ENCODE data around the gene CERK. TPM values are rescaled to one million over a fixed set of nuclear protein-coding genes. Genes with fewer than 3 reads are reported as not detected.

CERK gene
- total and polyA plus RNA-seq, 9 of the 15 experiments (the other 6 are each of a cell fraction or from before 2014, with no cell fraction given), result 1.1 to 14.9 (median 8.7) TPM

DNA sequence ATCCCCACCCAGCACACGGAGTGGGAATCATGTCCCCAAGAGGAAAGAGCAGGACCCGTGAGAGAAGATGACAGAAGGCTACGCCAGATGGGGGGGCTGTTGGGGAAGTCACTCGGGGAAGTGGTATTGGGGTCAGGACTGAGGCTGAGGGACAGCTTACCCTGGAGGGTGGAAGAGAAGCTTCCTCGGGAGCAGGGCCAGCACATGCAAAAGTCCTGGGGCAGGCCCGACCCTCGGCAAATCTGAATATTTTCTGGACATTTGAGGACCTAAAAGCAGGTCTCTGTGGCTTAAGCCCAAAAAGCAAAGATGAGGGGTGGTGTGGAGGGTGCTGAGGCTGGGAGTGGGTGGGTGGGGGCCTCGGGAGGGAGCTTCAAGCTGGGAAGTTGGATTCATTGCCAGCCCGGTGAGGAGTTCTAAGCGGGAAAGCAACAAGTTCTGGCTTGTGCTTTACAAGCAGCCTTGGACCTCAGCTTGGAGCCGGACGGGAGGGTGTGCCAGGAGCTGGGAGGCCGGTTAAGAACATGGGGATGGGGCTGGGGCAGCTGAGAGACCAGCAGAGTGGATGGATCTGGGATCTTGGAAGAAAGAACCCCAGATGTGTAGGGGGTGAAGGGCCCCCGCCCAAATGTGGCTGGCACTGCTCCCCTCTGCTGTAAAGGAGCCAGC lies 83.0 kb downstream of the CERK start:
- Histone ChIP-seq H3K27ac (ENCODE audit: extremely low read depth, low read depth, low read length) (no peak overlapping the region), H2AFZ (ENCODE audit: low read depth, low read length) (no peak overlapping the region), H3K27me3 (ENCODE audit: control insufficient read depth in 2 of 2, insufficient read depth in 2 of 2, low read length in 2 of 2) (no peaks in the 10 kb centered on the region), H3K9me3 (replicated peaks; ENCODE audit: control insufficient read depth, insufficient read depth, low read depth, low read length) (no peaks in the 10 kb centered on the region), H3K4me2 (ENCODE audit: insufficient read depth, low read length) (no peak overlapping the region), H3K4me1 (replicated peaks in 1 of 2; ENCODE audit: control insufficient read depth in 2 of 2, insufficient read depth in 2 of 2, low read length in 2 of 2) (peaks cover 28 to 61% of the 10 kb centered on the region in 2 experiments), H3K36me3 (ENCODE audit: control insufficient read depth, insufficient read depth, low read length) (no peaks in the 10 kb centered on the region; the same call in 2 of the 3 replicates), H3K4me3 (no peak overlapping the region), H3K9ac (ENCODE audit: insufficient read depth in 1 of 2, low read depth in 2 of 2, low read length in 2 of 2) (no peak overlapping the region; a peak in 1 of 4 replicates), H4K20me1 (replicated peaks; ENCODE audit: control insufficient read depth, insufficient read depth, low read length) (no peaks in the 10 kb centered on the region), H3K79me2 (ENCODE audit: control insufficient read depth, insufficient read depth, low read length) (peaks cover 44% of the 10 kb centered on the region), H3K9me1 (ENCODE audit: control insufficient read depth, insufficient read depth, low read length) (no peaks in the 10 kb centered on the region)
- ChIA-PET CTCF (ENCODE audit: low intra/inter-chr PET ratio) (no interaction called here), POLR2A (interaction anchor here (0.9 kb wide), 1 partner anchor 91 kb away, joined by 3 read pairs; no protein-coding TSS in a partner anchor)
- DNase-seq (ENCODE audit: extremely low read depth in 1 of 4, low spot score in 3 of 4) (no peak), ATAC-seq (no peak), FAIRE-seq (no peak)
- in situ Hi-C loops (cut with MboI), result no loop called here
- no TSS peak for BruUV-seq (replicated peaks)
- intact Hi-C loops (cut with micrococcal nuclease), result no loop called here
- 66% methylated on average over 5 of the region's 14 CpGs for WGBS (ENCODE audit: insufficient coverage, low coverage, missing lambda C conversion rate)
- TF ChIP-seq ERF (CRISPR knock-in tag; IDR thresholded peaks at IDR 0.05) (no peak), PHF20 (IDR thresholded peaks at IDR 0.05; ENCODE audit: partially characterized antibody) (no peak), ZFX (CRISPR knock-in tag; IDR thresholded peaks at IDR 0.05) (no peak), PCBP2 (IDR thresholded peaks at IDR 0.05; ENCODE audit: low read depth, low read length, poor library complexity, severe bottlenecking) (no peak)
- TF ChIP-seq, protein P1, sequence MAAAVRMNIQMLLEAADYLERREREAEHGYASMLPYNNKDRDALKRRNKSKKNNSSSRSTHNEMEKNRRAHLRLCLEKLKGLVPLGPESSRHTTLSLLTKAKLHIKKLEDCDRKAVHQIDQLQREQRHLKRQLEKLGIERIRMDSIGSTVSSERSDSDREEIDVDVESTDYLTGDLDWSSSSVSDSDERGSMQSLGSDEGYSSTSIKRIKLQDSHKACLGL (CRISPR knock-in tag; IDR thresholded peaks at IDR 0.05; ENCODE audit: borderline replicate concordance, poor library complexity, severe bottlenecking), result no peak
- TF ChIP-seq, protein P2, sequence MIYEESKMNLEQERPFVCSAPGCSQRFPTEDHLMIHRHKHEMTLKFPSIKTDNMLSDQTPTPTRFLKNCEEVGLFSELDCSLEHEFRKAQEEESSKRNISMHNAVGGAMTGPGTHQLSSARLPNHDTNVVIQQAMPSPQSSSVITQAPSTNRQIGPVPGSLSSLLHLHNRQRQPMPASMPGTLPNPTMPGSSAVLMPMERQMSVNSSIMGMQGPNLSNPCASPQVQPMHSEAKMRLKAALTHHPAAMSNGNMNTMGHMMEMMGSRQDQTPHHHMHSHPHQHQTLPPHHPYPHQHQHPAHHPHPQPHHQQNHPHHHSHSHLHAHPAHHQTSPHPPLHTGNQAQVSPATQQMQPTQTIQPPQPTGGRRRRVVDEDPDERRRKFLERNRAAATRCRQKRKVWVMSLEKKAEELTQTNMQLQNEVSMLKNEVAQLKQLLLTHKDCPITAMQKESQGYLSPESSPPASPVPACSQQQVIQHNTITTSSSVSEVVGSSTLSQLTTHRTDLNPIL (CRISPR knock-in tag; IDR thresholded peaks at IDR 0.05), result no peak
- TF ChIP-seq, protein P3, sequence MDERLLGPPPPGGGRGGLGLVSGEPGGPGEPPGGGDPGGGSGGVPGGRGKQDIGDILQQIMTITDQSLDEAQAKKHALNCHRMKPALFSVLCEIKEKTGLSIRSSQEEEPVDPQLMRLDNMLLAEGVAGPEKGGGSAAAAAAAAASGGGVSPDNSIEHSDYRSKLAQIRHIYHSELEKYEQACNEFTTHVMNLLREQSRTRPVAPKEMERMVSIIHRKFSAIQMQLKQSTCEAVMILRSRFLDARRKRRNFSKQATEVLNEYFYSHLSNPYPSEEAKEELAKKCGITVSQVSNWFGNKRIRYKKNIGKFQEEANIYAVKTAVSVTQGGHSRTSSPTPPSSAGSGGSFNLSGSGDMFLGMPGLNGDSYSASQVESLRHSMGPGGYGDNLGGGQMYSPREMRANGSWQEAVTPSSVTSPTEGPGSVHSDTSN (CRISPR knock-in tag; IDR thresholded peaks at IDR 0.05; ENCODE audit: low read depth), result no peak
- TF ChIP-seq, protein P3 (tag; conservative IDR thresholded peaks at IDR 0.05; ENCODE audit: low read depth), result no peak
- TF ChIP-seq, protein P4, sequence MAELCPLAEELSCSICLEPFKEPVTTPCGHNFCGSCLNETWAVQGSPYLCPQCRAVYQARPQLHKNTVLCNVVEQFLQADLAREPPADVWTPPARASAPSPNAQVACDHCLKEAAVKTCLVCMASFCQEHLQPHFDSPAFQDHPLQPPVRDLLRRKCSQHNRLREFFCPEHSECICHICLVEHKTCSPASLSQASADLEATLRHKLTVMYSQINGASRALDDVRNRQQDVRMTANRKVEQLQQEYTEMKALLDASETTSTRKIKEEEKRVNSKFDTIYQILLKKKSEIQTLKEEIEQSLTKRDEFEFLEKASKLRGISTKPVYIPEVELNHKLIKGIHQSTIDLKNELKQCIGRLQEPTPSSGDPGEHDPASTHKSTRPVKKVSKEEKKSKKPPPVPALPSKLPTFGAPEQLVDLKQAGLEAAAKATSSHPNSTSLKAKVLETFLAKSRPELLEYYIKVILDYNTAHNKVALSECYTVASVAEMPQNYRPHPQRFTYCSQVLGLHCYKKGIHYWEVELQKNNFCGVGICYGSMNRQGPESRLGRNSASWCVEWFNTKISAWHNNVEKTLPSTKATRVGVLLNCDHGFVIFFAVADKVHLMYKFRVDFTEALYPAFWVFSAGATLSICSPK (IDR thresholded peaks at IDR 0.05; ENCODE audit: borderline replicate concordance), result no peak
